HEK293T (cell line): ENCODE results near the gene SRGAP3.

Experiments used
- CTCF ChIA-PET: fragments of 350-600 bp; formaldehyde crosslinking; extraction: SDS; loops from one replicate; lab custom pipeline; 2021; ENCODE audit warnings: antibody characterized with exemption, inconsistent platforms; lab: Yijun Ruan, JAX
- POLR2A ChIA-PET: fragments of 350-600 bp; formaldehyde crosslinking; extraction: SDS; loops from one replicate; lab custom pipeline; 2020; ENCODE audit warnings: antibody characterized with exemption, inconsistent platforms; lab: Yijun Ruan, JAX
- DNase-seq: peaks from one replicate; pipeline ENCODE4 v3.0.0; 2012; ENCODE audit warnings: mixed read lengths; ENCODE audit errors: extremely low spot score
- ARNT ChIP-seq: fragments of 450-650 bp; IDR thresholded peaks from 2 replicates; pipeline ENCODE4 v1.6.1; 2017; ENCODE audit warnings: mild to moderate bottlenecking
- BHLHE40 ChIP-seq: fragments of 450-650 bp; IDR thresholded peaks from 2 replicates; pipeline ENCODE4 v1.6.1; 2016; ENCODE audit warnings: mild to moderate bottlenecking, moderate library complexity, borderline replicate concordance
- CTBP1 ChIP-seq: fragments of 450-650 bp; IDR thresholded peaks from 2 replicates; pipeline ENCODE4 v1.6.1; 2016; ENCODE audit warnings: borderline replicate concordance
- ELF4 ChIP-seq: fragments of 450-650 bp; IDR thresholded peaks from 2 replicates; pipeline ENCODE4 v1.6.1; 2017; ENCODE audit warnings: antibody characterized with exemption
- FOXA1 ChIP-seq: fragments of 450-650 bp; IDR thresholded peaks from 2 replicates; pipeline ENCODE4 v1.6.1; 2016; ENCODE audit warnings: mild to moderate bottlenecking
- FOXK2 ChIP-seq: fragments of 450-650 bp; IDR thresholded peaks from 2 replicates; pipeline ENCODE4 v1.6.1; 2016; ENCODE audit warnings: mild to moderate bottlenecking
- FOXM1 ChIP-seq: fragments of 450-650 bp; IDR thresholded peaks from 2 replicates; pipeline ENCODE4 v1.6.1; 2017; ENCODE audit warnings: mild to moderate bottlenecking, borderline replicate concordance
- HDGF ChIP-seq: fragments of 450-650 bp; IDR thresholded peaks from 2 replicates; pipeline ENCODE4 v1.6.1; 2017; ENCODE audit warnings: antibody characterized with exemption, borderline replicate concordance
- L3MBTL2 ChIP-seq: fragments of 450-650 bp; conservative IDR thresholded peaks from 2 replicates; pipeline ENCODE4 v1.6.1; 2016; ENCODE audit warnings: mild to moderate bottlenecking
- LEF1 ChIP-seq: fragments of 450-650 bp; IDR thresholded peaks from 2 replicates; pipeline ENCODE4 v1.6.1; 2017; ENCODE audit warnings: mild to moderate bottlenecking, borderline replicate concordance
- NFRKB ChIP-seq: fragments of 450-650 bp; IDR thresholded peaks from 2 replicates; pipeline ENCODE4 v1.6.1; 2016; ENCODE audit warnings: mild to moderate bottlenecking, moderate library complexity
- SP1 ChIP-seq: fragments of 450-650 bp; IDR thresholded peaks from 2 replicates; pipeline ENCODE4 v1.6.1; 2017
- SUZ12 ChIP-seq: fragments of 450-650 bp; IDR thresholded peaks from 2 replicates; pipeline ENCODE4 v1.6.1; 2016; ENCODE audit warnings: mild to moderate bottlenecking
- TARDBP ChIP-seq: fragments of 450-650 bp; IDR thresholded peaks from 2 replicates; pipeline ENCODE4 v1.6.1; 2016
- ZNF384 ChIP-seq: fragments of 450-650 bp; IDR thresholded peaks from 2 replicates; pipeline ENCODE4 v1.6.1; 2016
- TF ChIP-seq, protein P1 (sequence below): fragments of 450-650 bp; IDR thresholded peaks from 2 replicates; pipeline ENCODE4 v1.6.1; 2016

SRGAP3 gene

DNA sequence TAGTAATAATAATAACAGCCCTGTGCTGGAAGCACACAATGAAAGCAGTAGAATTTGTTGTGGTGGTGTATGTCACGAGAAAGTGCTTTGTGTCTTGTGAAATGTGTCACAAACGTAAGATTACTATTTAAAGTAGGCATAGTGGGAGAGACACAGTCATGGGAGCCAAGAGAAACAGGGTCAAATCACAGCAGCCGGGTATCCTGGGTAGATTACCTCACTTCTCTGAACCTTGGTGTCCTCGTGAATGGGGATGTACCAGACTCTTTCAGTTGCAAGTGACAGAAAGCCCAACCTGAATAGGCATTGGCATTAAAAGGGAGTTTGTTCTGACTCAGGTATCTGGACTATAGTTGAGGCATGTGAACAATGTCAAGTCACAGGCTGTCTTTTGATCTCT lies 29.1 kb upstream of the SRGAP3 start:
- ChIA-PET CTCF (no interaction called here), POLR2A (no interaction called here)
- TF ChIP-seq L3MBTL2 (no peak), ELF4 (no peak), FOXM1 (no peak), NFRKB (no peak), HDGF (no peak), BHLHE40 (no peak), CTBP1 (no peak), SP1 (no peak), FOXK2 (no peak), ARNT (no peak), LEF1 (no peak), TARDBP (no peak)
- TF ChIP-seq, protein P1, sequence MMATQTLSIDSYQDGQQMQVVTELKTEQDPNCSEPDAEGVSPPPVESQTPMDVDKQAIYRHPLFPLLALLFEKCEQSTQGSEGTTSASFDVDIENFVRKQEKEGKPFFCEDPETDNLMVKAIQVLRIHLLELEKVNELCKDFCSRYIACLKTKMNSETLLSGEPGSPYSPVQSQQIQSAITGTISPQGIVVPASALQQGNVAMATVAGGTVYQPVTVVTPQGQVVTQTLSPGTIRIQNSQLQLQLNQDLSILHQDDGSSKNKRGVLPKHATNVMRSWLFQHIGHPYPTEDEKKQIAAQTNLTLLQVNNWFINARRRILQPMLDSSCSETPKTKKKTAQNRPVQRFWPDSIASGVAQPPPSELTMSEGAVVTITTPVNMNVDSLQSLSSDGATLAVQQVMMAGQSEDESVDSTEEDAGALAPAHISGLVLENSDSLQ = no peak
- DNase-seq = no peak

DNA sequence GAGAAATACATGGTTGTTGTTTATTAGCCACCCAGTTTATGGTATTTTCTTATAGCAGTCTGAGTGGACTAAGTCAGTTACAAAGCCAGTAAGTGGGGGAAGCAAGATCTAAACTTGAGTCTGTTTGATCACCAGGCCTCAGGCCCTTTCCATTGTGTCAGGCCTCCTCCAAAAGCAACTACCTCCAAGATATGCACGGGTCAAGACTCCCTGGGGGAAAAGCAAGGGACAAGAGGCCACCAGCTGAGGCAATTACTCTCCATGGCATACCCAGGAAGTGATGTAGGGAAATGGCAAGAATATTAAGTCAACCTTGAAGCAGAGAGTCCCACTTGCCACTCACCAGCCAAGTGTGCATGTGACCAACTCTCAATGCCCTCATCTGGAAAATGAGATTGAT lies 28.6 kb upstream of the SRGAP3 start:
- POLR2A ChIA-PET = no interaction called here
- TF ChIP-seq ELF4 (no peak), HDGF (no peak), NFRKB (no peak), TARDBP (no peak), SUZ12 (no peak), ZNF384 (no peak), BHLHE40 (no peak), FOXM1 (no peak)
- CTCF ChIA-PET = no interaction called here
- DNase-seq = no peak

DNA sequence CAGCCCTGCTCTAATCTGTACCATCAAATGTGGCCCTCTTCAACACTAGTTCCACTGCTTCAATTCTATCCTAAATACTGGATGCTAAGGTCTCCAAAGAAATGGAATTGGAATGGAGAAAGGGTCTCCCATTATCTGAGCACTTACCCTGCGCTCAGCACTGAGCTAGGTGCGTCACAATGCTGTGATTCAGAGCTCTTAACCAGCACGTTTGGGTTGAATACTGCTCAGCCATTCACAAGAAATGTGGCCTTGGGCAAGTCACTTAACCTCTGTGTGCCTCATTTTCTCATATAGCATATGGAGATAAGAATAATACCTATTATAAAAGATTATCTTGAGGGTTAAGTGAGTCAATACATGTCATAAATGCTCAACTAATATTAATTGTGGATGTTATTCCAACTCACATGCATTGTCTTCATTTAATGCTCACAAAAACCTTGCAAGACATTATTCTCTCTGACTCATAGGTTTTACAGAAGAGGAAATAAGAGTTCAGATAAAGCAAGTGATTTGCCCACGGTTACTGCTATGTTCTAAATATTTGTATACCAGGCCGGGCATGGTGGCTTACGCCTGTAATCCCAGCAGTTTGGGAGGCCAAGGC lies 27.4 kb upstream of the SRGAP3 start:
- DNase-seq = no peak
- ChIA-PET POLR2A (no interaction called here), CTCF (interaction anchor here (0.6 kb wide), 1 partner anchor 706 kb away, joined by 3 read pairs; no protein-coding TSS in a partner anchor)
- no peak for TF ChIP-seq TARDBP
- TF ChIP-seq, protein P1 = no peak
- TF ChIP-seq ELF4 = no peak
- no peak for TF ChIP-seq LEF1
- no peak for TF ChIP-seq ZNF384

DNA sequence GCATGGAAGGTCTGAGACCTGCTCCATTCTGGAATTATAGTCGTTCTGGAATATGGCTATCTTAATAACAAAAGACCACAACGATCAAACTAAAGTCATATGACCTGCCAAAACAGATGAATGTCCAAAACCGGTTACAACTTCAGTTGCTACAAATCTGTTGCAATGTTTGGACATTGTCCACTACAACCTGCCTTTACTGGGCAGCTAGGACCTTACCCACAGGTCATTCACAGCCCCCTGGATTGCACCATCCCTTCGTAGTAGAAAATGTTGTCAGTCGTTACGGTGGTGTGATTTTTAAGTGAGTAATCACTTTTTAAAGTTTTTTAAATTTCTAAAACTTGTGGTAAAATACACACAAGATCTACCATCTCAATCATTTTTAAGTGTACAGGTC lies 22.5 kb upstream of the SRGAP3 start:
- POLR2A ChIA-PET = no interaction called here
- DNase-seq = no peak
- TF ChIP-seq, protein P1 = no peak
- TF ChIP-seq FOXK2 = no peak
- no peak for TF ChIP-seq TARDBP
- TF ChIP-seq NFRKB = no peak
- no peak for TF ChIP-seq FOXM1
- TF ChIP-seq BHLHE40 = no peak
- no peak for TF ChIP-seq HDGF
- TF ChIP-seq SP1 = no peak
- CTCF ChIA-PET = no interaction called here

DNA sequence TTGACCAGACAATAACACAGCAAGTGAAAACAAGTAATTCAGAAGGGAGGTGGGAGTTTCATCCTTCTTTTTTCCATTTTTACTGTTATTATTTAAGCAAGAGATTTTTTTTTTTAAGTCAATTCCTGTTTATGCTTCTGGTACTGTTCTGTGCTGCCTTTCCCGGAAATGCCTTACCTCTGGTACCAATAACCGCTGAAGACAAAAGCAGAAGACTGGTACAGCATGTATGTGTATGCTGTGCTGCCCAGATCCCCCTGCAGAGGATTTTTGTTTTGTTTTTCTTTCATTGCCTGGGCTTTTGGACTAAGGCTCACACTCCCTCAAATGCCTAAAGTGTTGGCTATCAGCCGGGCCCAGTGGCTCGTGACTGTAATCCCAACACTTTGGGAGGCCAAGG lies 21.3 kb upstream of the SRGAP3 start:
- DNase-seq = no peak
- ChIA-PET POLR2A (no interaction called here), CTCF (no interaction called here)
- no peak for TF ChIP-seq BHLHE40
- no peak for TF ChIP-seq LEF1
- TF ChIP-seq SUZ12 = no peak
- TF ChIP-seq ZNF384 = no peak
- TF ChIP-seq, protein P1 = no peak
- TF ChIP-seq FOXM1 = no peak
- no peak for TF ChIP-seq L3MBTL2
- TF ChIP-seq CTBP1 = no peak
- TF ChIP-seq HDGF = no peak
- no peak for TF ChIP-seq TARDBP
- no peak for TF ChIP-seq ARNT
- TF ChIP-seq FOXK2 = no peak
- TF ChIP-seq SP1 = no peak
- no peak for TF ChIP-seq ELF4
- TF ChIP-seq FOXA1 = no peak
- TF ChIP-seq NFRKB = no peak

DNA sequence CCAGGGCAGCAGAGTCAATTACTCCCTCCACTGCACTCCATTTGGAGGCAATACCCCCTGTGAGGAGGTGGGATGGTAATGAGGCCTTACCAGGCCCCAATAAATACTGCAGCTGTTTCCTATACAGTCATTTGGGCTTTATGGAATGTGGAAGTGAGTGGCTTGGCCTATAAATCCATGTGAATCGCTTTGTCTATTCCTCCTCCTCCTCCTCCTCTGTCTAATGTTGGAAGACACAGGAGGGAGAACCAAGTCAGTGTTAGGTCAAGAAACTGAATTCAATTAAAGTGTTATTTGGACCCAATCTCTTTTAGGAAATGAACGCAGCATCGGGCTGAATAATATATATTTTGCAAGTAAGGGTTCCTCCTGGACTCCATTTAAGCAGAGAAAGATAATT lies 17.3 kb upstream of the SRGAP3 start:
- ChIA-PET CTCF (no interaction called here), POLR2A (no interaction called here)
- TF ChIP-seq, protein P1 = no peak
- TF ChIP-seq CTBP1 (no peak), TARDBP (no peak), NFRKB (no peak), ELF4 (no peak), L3MBTL2 (no peak), LEF1 (no peak), FOXM1 (no peak), SP1 (no peak), ZNF384 (no peak)
- no peak for DNase-seq
